Endothelial cell of umbilical vein (primary cell): ENCODE results near the gene PPP1R15B. TPM values are rescaled to one million over a fixed set of nuclear protein-coding genes. Genes with fewer than 3 reads are reported as not detected.

ENCODE experiments used
- BruUV-seq: library from RNA; stranded (reverse); fragments of 400-500 nt; replicated peaks from 2 replicates; lab custom pipeline; 2021; lab: Mats Ljungman, UMichigan
- CTCF ChIA-PET: fragments of 300-600, 350-600 bp; sonication (Branson Sonifier 250); formaldehyde crosslinking; loops from one replicate; lab custom pipeline; 2021; ENCODE audit warnings: antibody characterized with exemption, inconsistent platforms; lab: Charles Lee
- POLR2A ChIA-PET: fragments of 300-600, 350-600 bp; sonication (Branson Sonifier 250); formaldehyde crosslinking; loops from one replicate; lab custom pipeline; 2021; ENCODE audit warnings: antibody characterized with exemption, inconsistent platforms; lab: Charles Lee
- DNase-seq: peaks from one replicate; pipeline ENCODE4 v3.0.0-alpha.2; 2011; ENCODE audit warnings: low read depth, low spot score
- FAIRE-seq: peaks from 2 replicates; lab custom pipeline; 2011; peaks lifted over from hg19 to GRCh38; lab: Jason Lieb, UNC
- H2AFZ ChIP-seq: 2 replicates; pipeline ENCODE4 v1.6.0; 2012; ENCODE audit warnings: low read depth, low read length, control low read depth, inconsistent platforms
- H3K27ac ChIP-seq: 2 replicates; pipeline ENCODE4 v1.5.1; 2011; ENCODE audit warnings: low read depth, mild to moderate bottlenecking, control low read depth, low read length, moderate library complexity; ENCODE audit not compliant: insufficient read depth
- H3K27me3 ChIP-seq, 2 experiments: 2 replicates each; pipeline versions ENCODE4 v1.6.0 to v1.6.1; 2011; ENCODE audit warnings: low read length in 2 of 2, mixed read lengths in 1 of 2; ENCODE audit not compliant: control insufficient read depth in 2 of 2, insufficient read depth in 2 of 2
- H3K36me3 ChIP-seq, 2 experiments: 2 replicates in 1 of 2; 3 replicates in 1 of 2; pipeline ENCODE4 v1.5.1; 2011; ENCODE audit warnings: low read length in 2 of 2, mild to moderate bottlenecking in 1 of 2, moderate library complexity in 1 of 2; ENCODE audit not compliant: control insufficient read depth in 2 of 2, insufficient read depth in 2 of 2; ENCODE audit errors: extremely low read depth in 1 of 2
- H3K4me1 ChIP-seq: 3 replicates; pipeline ENCODE4 v1.5.1; 2011; ENCODE audit warnings: mild to moderate bottlenecking, low read length; ENCODE audit not compliant: control insufficient read depth, insufficient read depth; ENCODE audit errors: extremely low read depth
- H3K4me2 ChIP-seq: 2 replicates; pipeline ENCODE4 v1.6.1; 2011; ENCODE audit warnings: low read length, control low read depth, mixed read lengths; ENCODE audit not compliant: insufficient read depth
- H3K4me3 ChIP-seq, 3 experiments: fragments of 200-600 bp in 1 of 3; sonication (generic), shearing (Covaris generic) in 1 of 3; replicated peaks in 1 of 3; 2 replicates each; pipeline ENCODE4 v1.5.1; 2011 to 2016; ENCODE audit warnings: control low read depth in 3 of 3, low read length in 3 of 3, mild to moderate bottlenecking in 2 of 3, inconsistent platforms in 1 of 3, low read depth in 1 of 3, moderate library complexity in 1 of 3; ENCODE audit not compliant: insufficient read depth in 1 of 3
- H3K79me2 ChIP-seq: 2 replicates; pipeline ENCODE4 v1.6.0; 2012; ENCODE audit warnings: low read length, inconsistent platforms; ENCODE audit not compliant: control insufficient read depth, insufficient read depth
- H3K9ac ChIP-seq: replicated peaks from 2 replicates; pipeline ENCODE3; 2011; ENCODE audit warnings: low read length, control low read depth; ENCODE audit not compliant: insufficient read depth; ENCODE audit errors: extremely low read depth
- H3K9me1 ChIP-seq: replicated peaks from 3 replicates; pipeline ENCODE4 v1.6.0; 2011; ENCODE audit warnings: mild to moderate bottlenecking, low read length; ENCODE audit not compliant: control insufficient read depth, insufficient read depth; ENCODE audit errors: extremely low read depth
- H3K9me3 ChIP-seq: replicated peaks from 2 replicates; pipeline ENCODE4 v1.5.1; 2012; ENCODE audit warnings: low read length, inconsistent platforms; ENCODE audit not compliant: control insufficient read depth, insufficient read depth
- H4K20me1 ChIP-seq: replicated peaks from 2 replicates; pipeline ENCODE3; 2011; ENCODE audit warnings: mild to moderate bottlenecking, low read length; ENCODE audit not compliant: control insufficient read depth, insufficient read depth; ENCODE audit errors: extremely low read depth
- MYC ChIP-seq: IDR thresholded peaks from one replicate; pipeline ENCODE4 v1.6.1; 2011; ENCODE audit warnings: mild to moderate bottlenecking, low read depth, low read length
- dilution Hi-C: fragments of 300-500 bp; cut with MboI; formaldehyde crosslinking; loops from one replicate; pipeline ENCODE4 v1.15.0; 2019; ENCODE audit warnings: low sequenced_read_pairs; ENCODE audit not compliant: extremely low pct_ligation_motif_present
- intact Hi-C: fragments of 100-400 bp; cut with micrococcal nuclease; formaldehyde crosslinking; loops from one replicate; pipeline ENCODE4 v1.10.0; 2022
- polyA plus RNA-seq, 4 experiments: library from polyadenylated mRNA; depleted of rRNA in 3 of 4; stranded (reverse) in 3 of 4; unstranded in 1 of 4; fragments of >200 nt; gene quantifications; 2 replicates each; pipeline versions ENCODE4 v1.2.1 to v1.2.3, GENCODE V29; 2011 to 2012; ENCODE audit warnings: missing spikeins in 1 of 4
- total RNA-seq: library from RNA; stranded (reverse); gene quantifications from 2 replicates; pipeline ENCODE4 v1.2.3, GENCODE V29; 2021
- TF ChIP-seq, protein P1 (sequence below), 2 donors: IDR thresholded peaks; 1 replicate in 1 of 2; 2 replicates in 1 of 2; pipeline ENCODE4 v1.5.1; 2011; ENCODE audit warnings: low read length in 2 of 2, mild to moderate bottlenecking in 2 of 2, moderate library complexity in 2 of 2, control low read depth in 1 of 2, inconsistent platforms in 1 of 2, low read depth in 1 of 2; ENCODE audit not compliant: insufficient read depth in 1 of 2; ENCODE audit errors: extremely low read depth in 1 of 2

PPP1R15B gene
- total and polyA plus RNA-seq, 2 donors (not counting 3 experiments of a cell fraction or from before 2014, with no cell fraction given), result 16.8 to 39.8 TPM

GRCh38 chr1:204398197-204399125, 13.2 kb downstream of the PPP1R15B start:
- H3K79me2 ChIP-seq, result peaks cover 5% of the 10 kb centered on the region
- no TSS peak for BruUV-seq
- ChIA-PET CTCF (interaction anchor here (0.6 to 3.8 kb wide), 80 partner anchors 9 to 550 kb away, joined by 3 to 164 read pairs (median 4); partner anchors contain the start of genes ETNK2, GOLT1A, MDM4 and PIK3C2B), POLR2A (interaction anchor here (0.9 to 1.5 kb wide), 4 partner anchors 13 to 31 kb away, joined by 3 to 4 read pairs (median 4); no protein-coding TSS in a partner anchor)
- no peaks in the 10 kb centered on the region for H3K4me1 ChIP-seq
- H3K4me3 ChIP-seq, result no peak overlapping the region
- no peaks in the 10 kb centered on the region for H3K27me3 ChIP-seq
- peaks cover 2 to 4% of the 10 kb centered on the region in 2 experiments for H3K36me3 ChIP-seq
- H3K27ac ChIP-seq, result no peak overlapping the region
- dilution Hi-C loops (no loop called here), intact Hi-C loops (loop anchor here (1.0 to 2.0 kb wide), 7 partner anchors 10 to 236 kb away; no protein-coding TSS in a partner anchor)
- no peaks in the 10 kb centered on the region for H3K9me3 ChIP-seq
- DNase-seq (peak; percentile 80), FAIRE-seq (peak; percentile 82)
- no peaks in the 10 kb centered on the region for H3K9me1 ChIP-seq
- no peak overlapping the region for H3K4me2 ChIP-seq
- TF ChIP-seq, protein P1, sequence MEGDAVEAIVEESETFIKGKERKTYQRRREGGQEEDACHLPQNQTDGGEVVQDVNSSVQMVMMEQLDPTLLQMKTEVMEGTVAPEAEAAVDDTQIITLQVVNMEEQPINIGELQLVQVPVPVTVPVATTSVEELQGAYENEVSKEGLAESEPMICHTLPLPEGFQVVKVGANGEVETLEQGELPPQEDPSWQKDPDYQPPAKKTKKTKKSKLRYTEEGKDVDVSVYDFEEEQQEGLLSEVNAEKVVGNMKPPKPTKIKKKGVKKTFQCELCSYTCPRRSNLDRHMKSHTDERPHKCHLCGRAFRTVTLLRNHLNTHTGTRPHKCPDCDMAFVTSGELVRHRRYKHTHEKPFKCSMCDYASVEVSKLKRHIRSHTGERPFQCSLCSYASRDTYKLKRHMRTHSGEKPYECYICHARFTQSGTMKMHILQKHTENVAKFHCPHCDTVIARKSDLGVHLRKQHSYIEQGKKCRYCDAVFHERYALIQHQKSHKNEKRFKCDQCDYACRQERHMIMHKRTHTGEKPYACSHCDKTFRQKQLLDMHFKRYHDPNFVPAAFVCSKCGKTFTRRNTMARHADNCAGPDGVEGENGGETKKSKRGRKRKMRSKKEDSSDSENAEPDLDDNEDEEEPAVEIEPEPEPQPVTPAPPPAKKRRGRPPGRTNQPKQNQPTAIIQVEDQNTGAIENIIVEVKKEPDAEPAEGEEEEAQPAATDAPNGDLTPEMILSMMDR (IDR thresholded peaks at IDR 0.05; ENCODE audit: extremely low read depth in 1 of 2, insufficient read depth in 1 of 2, low read depth in 1 of 2, low read length in 2 of 2), result peak; percentile 80 to 86
- TF ChIP-seq MYC, result no peak
- H4K20me1 ChIP-seq, result no peaks in the 10 kb centered on the region
- no peak overlapping the region for H3K9ac ChIP-seq
- no peak overlapping the region for H2AFZ ChIP-seq
